Stimulated activated CD4-positive, alpha-beta T cell treated with anti-CD3 and anti-CD28 coated beads, Interleukin-4, amount 100 ng/mL, for 1 hour (primary cell): ENCODE measurements around the gene PDGFRB.

Experiments
- DNase-seq: peaks from one replicate; pipeline ENCODE4 v3.0.0-alpha.2; 2020

Gene PDGFRB

DNA sequence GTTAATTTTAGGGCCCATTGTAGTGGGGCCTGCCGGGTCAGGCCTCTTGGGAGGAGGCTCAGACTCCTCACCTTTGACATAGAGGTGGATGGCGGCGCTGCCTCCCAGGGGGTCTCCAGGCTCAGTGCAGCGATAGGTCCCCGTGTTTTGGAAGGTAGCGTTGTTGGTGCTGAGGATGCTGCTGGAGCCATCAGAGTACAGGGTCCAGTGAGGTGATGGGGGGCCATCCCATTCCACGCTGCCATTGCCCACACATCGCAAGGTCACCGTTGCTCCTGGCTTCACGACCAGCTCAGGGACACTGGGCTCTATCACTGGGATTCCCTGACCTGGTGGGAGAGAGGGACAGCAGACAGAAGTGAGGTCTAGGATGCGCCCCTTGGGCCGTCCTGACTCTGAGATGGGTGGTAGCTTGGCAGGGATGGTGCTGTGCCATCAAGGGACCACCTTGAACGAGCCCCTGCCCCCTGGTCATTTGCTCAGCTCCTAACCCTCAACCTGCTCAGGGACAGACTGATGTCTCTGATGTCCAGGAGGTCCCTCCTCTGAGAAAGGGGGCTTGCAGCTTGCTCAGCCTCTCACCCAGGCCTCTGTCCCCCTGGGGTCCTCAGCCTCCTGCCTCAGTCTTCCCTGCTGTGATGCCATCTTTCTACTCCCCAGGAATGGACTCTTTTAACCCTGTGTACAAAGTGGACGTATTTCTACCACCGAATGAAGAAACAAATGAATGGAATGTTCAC, 74.8 kb downstream of the PDGFRB start:
- DNase-seq, result no peak

DNA sequence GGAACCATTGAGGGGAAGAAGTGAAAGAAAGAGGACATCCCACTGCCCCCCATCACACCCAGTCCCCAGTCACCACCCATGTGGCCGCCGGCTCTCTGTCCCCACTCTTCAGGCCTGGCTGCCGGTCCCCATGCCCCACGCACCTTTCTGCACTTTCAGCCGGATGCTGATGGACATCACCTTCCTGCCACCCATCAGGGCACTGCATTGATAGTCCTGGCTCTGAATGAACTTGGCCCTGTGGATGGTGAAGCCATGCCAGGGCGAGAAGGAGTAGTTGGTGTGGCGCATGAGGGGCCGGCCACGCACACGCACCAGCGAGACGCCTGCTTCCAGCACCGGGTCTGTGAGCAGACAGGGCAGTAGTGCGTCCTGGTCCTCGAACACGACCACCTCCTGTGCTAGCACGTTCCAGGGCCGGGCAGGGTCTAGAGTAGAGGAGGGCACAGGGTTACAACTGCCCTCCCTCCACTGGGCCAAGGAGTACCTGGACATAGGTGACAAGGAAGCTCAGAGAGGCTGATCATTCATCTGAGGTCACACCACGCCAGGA, 75.7 kb downstream of the PDGFRB start:
- DNase-seq, result no peak

DNA sequence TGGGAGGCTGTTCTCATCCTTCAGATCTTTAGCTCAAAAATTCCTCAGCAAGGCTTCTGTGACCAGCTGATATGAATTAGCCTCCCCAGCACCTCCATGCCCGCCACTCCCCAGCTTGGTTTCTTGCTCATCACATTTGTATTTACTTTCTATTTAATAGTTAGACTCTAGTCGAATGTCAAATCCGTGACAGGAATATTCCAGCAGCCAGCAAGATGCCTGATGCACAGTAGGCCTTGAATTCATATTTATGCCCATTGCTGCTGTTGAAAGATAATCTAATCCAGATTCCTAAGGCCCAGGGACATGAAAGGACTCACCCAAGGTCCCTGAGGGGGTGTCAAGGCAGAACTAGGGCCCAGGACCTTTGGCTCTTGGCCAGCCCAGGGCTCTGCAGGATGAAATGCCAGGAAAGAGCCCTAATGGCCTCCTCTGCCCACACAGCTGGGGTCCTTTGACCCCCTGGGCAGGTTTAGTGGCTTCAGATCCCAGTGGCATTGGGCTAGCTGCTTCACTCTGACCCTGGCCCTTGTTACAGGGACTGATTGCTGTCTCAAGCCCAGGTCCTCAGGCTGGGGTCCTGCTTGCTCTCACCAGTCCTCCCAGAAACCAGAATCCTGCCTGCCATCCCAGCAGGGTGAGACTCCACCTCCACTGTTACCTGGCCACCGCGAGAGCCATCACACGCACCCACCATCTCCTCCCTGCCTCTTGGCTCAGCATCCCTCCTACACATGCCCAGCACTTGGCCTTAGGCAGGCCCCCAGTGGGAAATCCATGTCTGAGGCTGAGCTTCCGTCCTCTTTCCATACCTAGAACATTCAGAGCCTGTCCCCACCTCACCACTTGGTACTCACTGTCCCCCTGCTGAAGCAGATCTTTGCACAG, 76.6 kb downstream of the PDGFRB start:
- DNase-seq, result no peak

DNA sequence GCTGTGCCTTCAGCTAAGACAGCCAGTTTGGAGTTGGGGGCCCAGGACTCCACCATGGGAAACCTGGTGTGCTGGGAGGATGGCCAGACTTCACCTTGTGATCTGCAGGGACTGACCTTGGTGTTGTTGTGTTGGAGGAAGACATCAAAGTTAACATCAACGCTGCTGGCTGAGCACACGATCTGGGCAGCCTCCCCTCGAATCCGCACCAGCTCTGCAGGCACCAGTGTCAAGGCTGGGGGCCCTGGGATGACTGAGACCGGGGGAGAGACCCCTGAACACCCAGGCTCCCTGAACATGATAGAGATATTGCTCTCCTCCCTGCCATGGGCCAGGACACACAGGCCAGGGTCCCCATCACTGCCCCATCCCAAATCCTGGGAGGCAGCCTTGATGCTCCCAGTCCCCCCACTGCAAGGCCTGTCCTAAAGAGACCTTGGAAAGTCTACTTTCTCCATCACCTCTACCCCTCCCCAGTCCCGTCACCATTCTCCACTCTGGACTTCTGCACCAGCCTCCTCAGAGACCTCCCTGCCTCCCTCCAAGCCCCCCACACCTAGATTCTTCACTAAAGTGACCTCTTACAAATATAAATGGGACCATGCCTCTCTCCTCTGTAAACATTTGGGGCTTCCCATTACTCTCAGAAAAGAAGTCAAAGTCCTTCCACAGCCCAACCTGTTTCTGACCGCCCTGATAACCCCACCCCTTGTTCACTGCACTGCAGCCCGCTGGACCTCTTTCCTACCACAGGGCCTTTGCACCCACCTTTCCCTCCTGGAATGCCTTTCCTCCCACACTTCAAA, 77.4 kb downstream of the PDGFRB start:
- no peak for DNase-seq

DNA sequence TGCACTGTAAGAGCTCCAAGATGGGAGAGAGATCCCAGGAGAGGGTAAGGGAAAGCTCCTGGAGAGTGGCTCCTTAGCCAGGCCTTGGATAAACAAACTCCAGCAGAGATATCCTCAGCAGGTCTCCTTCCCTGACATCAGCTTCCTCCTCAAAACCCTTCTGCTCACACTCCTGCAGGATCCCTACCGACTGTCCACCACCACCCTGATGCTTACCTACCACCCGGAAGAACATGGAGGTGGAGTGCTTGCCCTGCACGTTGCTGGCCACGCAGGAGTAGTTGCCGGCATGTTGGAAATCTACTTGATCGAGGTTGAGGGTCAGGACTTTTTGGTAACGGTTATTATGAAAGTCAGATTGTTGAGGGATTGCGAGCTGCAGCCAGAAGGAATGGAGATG, 78.6 kb downstream of the PDGFRB start:
- DNase-seq, result no peak

DNA sequence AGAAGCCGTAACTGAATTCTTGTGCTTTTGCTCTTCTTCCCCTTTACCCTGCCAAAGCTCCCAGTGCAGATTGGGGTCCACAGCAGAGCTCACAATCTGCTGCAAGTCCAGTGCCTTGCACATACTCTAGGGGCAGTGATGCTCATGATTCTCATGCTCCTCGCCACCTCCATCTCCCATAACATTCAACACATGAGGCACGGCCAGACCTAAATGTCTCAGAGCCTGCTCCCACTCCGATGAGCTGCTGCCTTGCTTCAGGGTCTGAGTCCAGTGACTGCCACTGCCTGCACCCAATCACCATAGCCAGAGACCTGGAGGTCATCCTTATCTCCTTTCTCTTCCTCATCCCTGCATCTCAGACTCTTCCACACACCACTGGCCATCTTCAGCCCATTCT, 79.8 kb downstream of the PDGFRB start:
- DNase-seq, result no peak

DNA sequence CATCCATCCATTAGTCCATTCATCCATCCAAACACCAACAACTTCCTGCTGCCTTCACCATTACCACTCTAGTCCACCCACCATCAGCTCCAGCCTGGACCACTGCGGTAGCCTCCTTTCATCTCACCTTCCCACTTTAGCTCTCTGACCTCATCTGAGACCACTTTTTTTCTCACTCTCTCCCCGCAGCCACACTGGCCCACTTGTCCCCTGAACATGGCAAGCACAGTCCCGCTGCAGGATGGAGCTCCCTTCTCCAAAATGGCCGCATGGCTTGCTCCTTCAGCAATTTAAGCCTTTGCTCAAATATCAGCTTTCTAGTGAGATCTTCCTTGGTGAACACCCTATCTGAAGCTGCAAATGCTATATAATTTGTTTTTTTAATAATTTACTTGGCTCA, 80.4 kb downstream of the PDGFRB start:
- no peak for DNase-seq

DNA sequence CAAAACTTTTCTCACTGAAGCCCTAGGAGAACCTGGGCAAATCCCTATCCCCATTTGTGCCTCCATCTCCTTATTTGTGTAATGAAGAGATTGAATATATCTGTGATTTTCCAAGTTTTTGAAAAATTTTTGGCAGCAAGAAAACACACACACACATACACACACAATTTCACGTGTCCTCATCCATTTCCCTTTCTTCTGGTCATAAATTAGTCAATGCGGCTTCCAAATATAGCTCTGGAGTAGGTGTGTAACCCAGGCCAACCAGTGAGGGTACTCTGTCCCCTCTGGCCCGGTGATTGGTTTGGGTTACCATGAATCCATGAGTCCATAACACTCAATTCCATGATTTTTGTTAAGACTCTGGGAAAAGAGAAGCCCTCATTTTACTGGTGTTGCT, 82.0 kb downstream of the PDGFRB start:
- no peak for DNase-seq

DNA sequence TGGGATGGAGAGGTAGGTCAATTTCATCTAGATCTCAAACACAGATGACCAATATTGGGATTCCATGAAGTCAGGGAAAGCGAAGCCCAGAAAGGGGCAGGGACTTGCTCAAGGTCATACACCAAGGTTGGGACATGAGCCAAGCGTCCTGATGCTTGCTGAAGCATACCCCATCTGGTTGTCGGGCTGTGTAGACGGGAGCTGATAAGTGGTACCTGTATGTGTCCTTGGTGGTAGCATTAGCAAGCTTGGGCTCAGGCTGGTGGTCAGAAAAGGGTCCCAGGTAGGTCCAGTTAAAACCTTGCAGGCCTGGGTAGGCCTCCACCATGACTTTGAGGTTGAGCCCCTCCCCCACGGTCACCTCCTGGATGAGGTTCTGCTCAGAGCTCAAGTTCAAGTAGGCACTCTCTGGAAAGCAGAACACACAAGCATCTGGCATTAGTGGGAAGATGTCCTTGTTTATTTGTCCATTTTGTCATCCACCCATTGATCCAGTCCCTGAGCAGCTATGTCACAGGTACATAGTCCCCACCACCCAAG, 82.5 kb downstream of the PDGFRB start:
- no peak for DNase-seq

DNA sequence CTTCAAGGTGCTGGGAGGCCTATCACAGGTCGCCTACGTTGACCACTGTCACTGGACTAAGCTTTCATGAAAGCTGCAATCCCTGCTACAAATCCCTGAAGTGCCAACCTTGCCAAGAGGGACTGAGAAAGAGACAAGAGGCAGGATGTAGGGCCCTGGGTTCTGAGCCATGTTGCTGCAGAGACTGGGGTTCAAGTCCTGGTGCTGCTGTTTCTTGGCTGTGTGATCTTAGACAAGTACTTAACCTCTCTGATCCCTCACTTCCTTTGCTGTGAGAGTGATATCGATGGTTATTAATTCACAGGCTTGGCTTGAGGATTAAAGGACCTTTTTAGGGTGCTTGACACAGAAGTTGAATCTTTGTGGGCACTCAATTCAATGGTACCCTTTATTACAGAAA, 84.8 kb downstream of the PDGFRB start:
- no peak for DNase-seq

DNA sequence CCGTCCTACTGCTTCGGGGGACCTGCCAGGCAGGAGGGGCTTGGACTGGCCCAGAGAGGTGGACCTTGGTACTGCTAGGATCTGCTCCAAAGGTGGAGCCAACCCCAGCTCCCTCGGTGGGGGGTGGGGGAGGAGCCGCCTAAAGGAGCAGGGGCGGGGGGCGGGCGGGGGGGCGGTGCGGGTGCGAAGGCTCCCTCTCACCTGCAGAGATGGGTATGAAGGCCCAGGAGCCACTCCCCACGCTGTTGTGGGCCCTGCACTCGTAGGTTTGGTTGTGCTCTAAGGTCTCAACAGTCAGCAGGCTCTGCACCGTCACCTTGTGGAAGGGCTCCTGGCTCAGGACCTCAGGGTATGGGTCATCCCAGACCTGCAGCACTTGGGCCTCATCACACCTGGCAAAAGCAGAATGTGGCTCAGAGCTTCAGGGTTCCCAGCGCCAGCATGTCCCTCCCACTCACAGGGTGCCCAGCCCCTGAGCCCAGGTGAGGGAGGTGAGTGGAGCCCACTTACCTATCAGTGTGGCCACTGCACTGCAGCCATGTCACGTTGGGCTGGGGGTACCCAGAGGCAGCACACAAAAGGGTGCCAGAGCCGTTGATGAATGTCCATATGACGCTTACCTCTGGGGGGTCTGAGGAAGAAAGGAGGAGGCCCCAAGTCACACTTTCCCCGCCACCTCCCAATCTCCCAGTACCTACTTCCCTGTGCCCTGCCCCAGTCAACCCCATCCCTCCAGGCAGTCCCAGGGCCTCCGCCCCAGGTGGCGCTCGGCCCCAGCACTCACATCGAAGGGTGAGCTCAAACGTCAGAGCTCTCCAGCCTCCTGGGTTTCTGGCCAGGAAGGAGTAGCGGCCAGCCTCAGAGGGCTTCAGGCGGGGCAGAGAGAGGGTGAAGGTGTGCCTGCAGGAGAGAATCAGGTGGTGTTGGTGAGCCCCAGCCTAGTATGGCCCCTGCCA, 85.7 kb downstream of the PDGFRB start:
- DNase-seq, result no peak

DNA sequence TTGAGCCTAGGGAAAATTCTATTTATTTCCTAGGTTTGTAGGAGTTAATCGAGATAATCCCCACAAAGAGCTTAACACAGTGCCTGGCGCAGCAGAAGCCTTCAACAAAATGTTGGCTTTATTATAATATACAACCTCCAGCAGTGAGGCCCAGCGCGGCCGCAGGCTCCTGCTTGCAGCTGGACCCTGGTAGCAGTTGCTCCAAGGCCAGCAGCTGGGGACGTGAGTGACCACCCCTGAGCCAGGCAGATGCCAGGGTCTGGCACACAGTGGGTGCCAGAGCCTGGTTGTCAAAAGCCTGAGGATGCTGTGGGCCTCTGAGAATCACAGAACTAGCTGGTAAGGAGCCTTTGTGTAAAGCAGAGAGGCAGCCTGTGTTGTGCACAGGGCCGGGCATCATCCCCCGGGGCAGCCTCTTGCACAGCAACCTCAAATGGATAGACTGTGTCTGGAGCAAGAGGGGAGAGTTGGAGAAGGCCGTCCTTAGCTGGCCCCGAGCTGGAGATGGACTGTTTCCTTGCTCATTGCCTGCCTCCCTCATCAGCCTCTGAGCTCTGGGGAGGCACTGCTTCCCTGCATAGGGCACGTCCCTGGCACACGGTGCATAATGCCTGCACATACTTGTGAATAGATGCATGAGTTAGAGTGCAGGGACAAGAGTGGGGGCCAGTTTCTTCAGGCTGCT, 86.5 kb downstream of the PDGFRB start:
- DNase-seq, result no peak

DNA sequence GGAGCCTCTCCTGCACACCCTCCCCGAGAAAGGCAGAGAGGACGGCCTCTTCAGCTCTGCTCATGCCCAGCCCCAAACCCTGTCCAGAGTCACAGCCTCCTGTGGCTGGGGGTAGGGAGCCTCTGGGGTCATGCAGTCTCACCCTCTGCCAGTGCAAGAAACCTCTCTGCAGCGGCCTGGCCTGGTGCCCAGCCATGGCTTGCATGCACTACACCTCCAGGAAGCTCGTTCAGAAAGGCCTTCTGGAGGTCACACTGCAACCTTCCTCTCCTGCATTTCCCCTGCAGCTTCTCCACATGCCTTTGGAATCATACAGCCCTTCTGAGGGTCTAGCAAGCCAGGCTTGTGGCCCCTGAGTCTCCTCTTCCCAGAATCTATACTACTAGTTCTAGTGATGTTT, 87.2 kb downstream of the PDGFRB start:
- no peak for DNase-seq

DNA sequence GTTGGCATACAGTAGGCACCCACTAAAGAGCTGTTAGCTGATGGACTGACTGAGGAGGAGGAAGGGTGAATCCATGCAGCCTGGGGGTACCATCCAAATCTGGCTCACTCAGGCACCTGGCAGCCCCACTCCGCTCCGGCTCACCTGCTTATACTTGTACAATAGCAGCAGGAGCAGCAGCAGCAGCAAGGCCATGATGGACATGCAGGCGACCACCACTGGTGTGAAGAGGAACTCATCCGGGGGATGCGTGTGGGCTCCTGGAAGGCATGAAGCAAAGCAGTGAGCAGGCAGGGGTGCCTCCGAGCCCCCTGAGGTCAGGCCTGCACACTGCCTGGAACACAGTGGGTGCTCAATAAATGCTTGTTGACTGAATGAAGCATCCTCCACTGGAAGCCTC, 87.6 kb downstream of the PDGFRB start:
- DNase-seq, result no peak

DNA sequence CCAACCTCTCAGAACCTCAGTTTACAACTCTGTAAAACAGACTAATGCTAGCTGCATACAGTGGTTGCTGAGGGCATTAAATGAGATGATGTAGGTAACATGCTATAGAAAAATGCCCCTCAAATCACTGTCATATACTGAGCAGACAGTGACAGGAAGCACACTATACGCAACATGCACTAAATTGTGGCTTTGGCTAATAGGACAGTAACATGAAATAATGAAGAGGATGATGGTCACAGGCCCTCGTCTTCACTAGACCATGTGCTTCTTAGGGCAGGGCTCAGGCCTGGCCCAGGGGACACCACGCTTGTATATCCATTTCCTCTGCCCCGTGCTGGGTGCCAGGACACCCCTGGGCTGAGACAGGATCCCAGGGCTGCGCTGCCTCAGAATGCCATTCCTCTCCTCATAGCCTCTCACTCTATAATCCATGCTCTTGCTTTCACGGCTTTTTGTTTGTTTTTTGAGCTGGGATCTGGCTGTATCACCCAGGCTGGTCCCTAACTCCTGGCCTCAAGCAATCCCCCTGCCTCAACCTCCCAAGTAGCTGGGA, 88.2 kb downstream of the PDGFRB start:
- DNase-seq, result no peak

DNA sequence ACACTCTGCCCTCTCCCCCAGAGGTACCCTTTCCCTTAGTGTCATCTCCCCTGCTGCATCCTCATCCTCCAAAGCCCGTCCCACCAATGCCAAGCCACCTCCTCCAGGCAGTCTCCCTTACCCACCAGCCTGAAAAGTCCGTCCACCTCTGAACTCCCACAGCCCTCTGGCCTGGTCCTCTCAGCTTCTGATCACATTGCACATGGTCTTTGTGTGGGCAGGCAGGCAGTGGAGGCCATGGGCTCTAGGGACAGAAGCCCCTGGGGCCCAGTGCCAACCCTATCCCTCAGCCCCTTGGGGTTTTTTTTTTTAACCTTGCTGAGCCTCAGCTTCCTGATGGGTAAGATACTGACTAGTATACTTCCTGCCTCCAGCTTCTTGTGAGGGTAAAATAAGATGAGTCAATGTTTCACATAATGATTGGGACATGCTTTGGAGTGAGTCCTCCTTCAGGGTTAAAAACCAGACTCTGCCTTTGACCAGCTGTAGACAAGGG, 88.7 kb downstream of the PDGFRB start:
- no peak for DNase-seq

DNA sequence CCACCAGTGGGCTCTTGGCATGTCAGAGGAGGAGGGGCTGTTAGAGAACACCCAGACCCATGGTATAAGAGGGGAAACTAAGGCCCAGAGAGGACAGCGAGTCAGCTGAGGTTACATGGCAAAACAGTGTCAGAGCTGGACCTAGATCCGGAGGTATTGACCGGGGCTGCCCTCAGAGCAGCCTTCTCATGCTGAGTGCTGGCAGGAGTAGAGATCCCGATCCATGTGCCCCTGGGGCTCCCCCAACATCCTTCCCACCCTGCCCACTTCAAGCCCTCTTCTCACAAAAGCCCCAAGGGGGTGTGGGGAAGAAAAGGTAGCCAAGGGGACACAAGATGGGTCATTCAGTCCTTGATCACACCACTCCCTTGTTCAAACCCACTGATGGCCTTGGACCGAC, 89.2 kb downstream of the PDGFRB start:
- no peak for DNase-seq

DNA sequence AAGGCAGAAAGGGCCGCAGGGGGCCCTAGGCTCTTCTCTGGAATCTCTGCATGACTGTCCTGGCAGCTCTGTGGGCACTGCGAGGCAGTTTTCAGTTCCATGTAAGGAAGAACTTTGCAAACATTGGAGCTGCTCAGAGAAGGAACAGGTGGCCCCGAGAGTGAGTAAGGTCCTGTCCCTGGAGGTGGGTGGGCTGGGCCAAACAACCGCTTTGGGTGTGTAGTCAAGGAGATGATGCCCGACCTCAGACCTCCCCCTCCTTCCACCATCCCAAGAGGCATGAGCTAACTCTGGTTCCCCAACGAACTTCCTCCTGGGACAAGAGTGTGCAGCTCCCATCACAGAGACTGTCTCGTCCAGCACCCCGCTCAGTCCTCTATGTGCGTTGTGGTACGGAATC, 89.8 kb downstream of the PDGFRB start:
- DNase-seq, result no peak

DNA sequence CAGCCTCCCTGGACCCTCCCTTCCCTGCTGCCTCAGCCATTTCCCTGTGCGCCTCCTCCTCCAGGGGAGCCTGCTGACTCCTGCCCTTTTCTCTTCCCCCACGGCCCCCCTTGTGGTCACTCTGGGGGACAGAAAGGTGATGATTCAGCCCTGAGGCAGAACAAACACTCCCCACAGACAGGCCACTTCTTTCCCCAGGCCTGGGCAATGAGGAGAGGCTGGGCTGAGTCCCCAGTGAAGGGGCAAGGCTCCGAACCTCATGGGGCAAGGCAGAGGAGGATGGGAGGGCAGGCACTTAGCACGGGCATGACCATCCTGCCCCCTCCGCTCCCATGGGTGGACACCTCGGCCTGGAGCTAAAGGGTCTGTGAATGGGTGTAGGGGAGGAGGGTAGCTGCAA, 90.3 kb downstream of the PDGFRB start:
- no peak for DNase-seq

DNA sequence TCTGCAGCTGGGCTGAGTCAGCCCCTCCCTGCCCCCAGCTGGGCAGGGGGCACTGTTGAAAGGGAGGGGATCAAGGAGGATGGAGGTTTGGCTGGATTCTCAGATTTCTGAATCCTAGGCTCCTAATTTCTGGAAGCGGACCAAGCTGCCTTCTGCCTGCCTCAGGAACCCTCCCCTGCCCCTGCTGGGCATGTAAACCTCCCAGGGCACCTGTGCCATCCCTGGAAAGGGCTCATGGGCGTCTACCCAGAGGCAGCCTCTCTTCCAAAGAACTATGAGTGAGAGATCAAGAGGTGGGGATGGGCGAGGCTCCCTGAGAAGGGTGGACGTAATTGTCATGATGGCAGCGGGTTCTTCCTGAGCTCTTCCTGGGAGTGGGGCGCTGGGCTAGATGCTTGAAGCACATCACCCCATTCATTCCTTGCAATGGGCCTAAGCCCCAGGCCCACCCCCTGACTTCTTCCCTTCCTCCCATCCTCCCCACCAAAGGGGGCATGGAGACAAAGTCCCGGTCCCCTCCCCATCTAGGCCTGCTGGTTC, 90.9 kb downstream of the PDGFRB start:
- no peak for DNase-seq
